HG02973 (cell line): Measurements from ENCODE around the gene LTBP1.
"Not testable (repeated sequence)": the region's sequence is repeated elsewhere in the genome, so short reads cannot be mapped to it uniquely, and the experiment has no call there.

ENCODE experiments used
- ATAC-seq: cut with Tn5 transposase; IDR thresholded peaks from one replicate; pipeline ENCODE4 v1.9.1; 2021; ENCODE audit warnings: moderate library complexity; ENCODE audit not compliant: unreplicated experiment

LTBP1 gene

DNA sequence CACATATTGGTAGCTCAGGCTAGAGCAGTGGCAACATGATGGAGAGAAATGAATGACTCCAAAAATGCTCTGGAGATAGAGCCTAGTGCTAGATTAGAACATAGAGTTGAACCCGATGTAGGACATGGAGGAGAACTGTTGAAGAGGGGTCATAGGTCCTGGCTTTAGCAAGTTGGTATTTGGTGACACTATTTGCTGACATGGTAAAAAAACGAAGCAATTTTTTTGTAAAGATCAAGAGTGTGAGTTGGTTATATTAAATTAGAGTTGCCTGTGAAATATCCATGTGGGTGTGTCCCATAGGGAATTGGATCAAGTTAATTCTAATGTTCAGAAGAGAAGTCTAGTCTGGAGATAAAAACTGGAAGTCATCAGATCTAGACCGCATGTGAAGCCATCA is 386.7 kb downstream of the LTBP1 start:
- no peak for ATAC-seq

GRCh38 chr2:33334083-33334482 is 387.3 kb downstream of the LTBP1 start:
- no peak for ATAC-seq

DNA sequence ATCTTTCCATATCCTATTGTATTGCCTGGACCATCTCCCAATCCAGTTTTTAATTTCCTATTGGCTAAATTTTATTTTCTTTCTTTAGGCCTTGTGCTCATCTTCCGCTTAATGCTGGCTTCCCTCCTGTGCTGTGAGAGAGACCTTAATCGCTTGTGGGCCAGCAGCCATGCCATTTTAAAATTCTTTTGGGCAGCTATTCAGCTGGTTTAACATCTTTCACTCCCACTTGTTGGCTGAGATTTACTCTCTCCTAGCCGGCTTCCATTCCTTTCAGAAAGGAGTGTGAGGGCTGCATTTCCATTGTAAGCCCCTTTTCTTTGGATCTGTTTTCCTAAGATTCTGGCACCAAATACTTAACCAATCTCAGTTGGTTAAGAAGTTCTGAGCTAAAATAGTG is 388.8 kb downstream of the LTBP1 start:
- ATAC-seq: no peak

DNA sequence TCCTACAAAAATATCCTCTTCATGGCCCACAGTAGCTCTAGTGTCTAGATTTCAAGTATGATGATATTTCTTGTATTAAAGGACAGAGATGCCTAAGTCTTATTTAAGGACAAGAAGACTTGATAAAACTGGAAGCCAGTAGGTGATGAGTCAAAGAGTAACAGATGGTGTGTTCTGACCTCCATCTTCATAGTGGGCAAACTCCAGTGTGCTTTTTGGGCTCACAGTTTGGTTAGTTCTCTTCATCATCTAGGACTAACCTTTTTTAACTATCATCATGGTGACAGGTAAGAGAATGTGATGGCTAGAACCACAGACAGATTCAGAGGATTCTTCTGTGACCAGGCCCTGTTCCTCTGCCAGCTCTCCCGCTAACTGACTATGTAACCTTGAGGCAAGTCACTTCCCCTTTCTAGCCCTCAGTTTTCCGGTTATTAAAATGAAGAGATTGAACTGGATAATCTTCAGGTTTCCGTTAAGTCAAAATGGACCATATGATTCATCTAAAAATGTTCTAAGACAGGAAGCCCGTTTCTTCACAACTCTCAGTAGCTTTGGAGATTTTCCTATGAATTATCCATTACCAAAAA is 389.4 kb downstream of the LTBP1 start:
- ATAC-seq: no peak

- no peak for ATAC-seq
Observed at GRCh38 chr2:33337385-33337960, 390.7 kb downstream of the LTBP1 start.

DNA sequence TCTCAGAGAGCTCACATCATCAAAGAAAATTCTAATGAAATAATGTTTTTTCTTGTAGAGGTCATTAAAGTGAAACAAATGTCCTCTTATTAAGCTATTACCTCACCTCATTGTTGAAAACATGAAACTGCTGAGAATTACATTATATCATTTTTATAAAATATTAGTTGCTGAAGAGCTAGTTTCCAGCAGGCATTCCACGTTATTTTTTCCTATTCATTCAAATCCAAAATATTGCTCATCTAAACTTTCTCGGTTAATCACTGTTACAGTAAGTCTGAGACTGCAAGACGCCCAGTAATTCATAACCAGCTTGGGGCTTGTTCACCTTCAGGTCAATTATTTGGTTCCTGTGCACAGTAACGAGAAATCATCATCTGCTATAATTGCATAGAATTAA is 391.2 kb downstream of the LTBP1 start:
- ATAC-seq: no peak

- no peak for ATAC-seq
Observed at GRCh38 chr2:33339269-33339668, 392.5 kb downstream of the LTBP1 start.

DNA sequence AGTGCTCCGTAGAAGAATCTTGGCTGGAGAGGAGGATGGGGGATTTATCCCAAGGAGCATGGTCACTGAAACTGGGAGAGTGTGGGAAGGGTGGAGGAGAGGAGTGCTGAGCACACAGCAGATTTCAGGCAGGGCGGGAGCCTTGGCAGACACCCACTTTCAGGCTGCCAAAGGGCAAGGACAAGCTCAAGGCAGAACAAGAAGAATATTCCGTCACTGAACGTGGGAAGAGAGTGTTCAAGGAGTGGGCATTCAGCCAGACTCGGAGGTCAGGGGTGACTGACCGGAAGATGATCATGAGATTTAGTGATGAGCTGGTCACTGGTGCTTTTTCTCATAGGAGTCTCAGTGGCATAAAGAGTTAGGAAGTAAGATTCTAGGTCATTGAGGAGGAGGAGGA is 393.5 kb downstream of the LTBP1 start:
- ATAC-seq: no peak

- no peak for ATAC-seq
Observed at GRCh38 chr2:33342171-33342570, 395.4 kb downstream of the LTBP1 start.

- ATAC-seq: no peak
Observed at GRCh38 chr2:33342705-33343104, 396.0 kb downstream of the LTBP1 start.

- ATAC-seq: no peak
Observed at GRCh38 chr2:33343387-33343895, 396.7 kb downstream of the LTBP1 start.

DNA sequence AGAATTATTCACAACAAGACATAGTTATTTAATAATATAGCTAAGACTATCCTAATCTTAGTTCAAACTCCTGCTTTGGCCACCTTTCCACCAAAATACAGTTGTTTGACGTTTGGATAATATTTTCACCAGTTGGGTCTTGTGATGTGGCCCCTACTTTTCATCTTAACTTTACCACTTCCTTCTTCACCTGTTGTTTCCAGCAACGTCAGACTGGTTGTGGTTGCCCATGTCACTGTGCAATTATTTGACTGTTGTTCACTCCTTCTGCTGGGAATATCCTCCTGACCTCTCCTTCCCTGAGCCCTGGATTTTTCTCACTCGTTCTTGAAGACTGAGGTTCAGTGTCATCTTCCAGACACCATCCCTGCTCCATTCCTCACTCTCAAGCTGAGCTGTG is 397.5 kb downstream of the LTBP1 start:
- ATAC-seq: no peak

DNA sequence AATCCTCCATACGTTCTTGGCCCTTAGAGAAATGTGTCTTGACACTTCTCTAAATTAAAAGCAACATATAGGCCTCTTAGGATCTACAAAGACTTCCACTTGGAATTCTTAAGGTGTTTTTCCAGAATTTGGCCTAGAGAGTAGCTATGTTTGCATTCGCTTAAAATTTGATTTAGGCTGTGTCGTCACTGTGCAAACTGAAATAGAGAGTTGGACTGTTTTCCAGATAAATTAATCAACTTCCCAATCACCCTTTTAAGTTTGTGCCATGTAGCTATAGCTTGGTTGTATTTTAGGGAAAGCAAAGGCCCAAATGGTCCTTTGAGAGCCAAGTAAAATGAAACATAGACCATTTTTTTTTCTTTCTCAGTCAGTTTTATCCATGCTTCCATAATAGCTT is 401.1 kb downstream of the LTBP1 start:
- no peak for ATAC-seq

DNA sequence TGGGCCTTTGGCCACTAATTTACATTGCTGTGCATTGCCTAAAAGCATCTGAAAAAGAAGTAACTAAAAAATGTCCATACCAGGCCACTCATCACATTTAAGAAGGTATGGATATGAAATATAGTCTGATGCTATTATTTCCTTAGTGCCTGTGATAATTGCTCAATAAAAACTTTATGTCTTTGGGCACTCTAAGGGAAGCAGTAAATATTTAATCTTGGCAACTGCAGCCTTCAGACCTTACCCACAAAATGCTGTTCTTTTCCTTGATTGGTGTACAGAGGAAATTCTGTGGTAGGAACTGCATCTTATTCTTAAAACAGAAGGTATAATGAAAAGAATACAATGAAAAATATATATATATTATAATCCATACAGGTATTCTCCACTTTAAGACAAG is 403.9 kb downstream of the LTBP1 start:
- no peak for ATAC-seq

DNA sequence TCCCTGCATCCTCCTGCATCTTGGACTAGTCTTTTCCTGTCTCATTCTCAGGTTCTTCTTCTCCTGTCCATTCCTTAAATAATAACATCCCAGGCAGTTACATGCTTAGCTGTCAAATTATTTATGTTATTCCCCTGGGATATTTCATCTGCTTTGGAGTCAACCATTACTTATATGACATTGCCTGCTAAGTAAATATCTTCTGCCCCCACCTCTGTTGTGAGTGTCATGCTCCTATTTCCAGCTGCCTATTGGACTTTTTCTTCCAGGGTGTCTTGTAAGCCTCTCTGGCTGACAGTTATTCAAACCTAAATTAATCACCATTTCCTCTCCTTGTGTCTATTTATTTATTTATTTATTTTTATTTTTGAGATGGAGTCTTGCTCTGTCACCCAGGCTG is 405.0 kb downstream of the LTBP1 start:
- ATAC-seq: no peak

GRCh38 chr2:33354981-33355380 is 408.2 kb downstream of the LTBP1 start:
- ATAC-seq: no peak

- no peak for ATAC-seq
Observed at GRCh38 chr2:33358878-33359277, 412.1 kb downstream of the LTBP1 start.

DNA sequence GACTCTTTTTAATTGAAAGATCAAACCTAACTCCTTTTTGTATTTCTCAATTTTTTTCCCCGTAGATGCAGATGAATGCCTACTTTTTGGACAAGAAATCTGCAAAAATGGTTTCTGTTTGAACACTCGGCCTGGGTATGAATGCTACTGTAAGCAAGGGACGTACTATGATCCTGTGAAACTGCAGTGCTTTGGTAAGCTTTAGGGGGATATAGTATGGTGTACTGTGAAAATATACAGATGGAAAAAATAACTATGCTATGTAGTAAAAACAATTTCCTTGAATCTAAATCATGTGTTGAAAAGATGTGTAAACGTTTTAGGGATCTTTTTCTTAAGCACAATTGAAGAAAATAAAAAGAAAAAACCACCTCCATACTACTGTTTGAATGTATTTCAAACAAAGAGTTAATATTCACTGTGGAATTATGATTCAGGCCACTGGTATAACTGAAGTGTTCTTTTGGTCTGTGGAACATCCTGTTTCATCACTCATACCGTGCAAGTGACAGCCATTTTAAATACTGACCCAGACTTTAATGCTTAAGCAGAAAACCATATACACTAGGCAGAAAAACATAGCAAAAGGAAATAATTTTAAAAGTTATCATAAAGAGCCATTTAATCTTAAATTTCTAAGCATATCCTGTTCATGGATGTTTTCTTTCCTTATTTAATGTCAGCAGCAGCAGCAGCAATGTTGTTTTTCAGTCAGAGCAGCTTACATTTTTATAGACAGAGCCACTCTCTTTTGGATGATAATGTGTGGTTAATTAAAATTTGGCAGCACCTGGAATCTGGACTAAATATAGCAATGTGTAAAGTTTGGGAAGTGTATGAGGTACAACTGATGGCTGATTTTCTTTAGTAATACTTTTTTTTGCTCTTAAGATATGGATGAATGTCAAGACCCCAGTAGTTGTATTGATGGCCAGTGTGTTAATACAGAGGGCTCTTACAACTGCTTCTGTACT is 416.9 kb downstream of the LTBP1 start:
- no peak for ATAC-seq

GRCh38 chr2:33365264-33365970 is 418.7 kb downstream of the LTBP1 start:
- ATAC-seq: no peak

- no peak for ATAC-seq
Observed at GRCh38 chr2:33366473-33366872, 419.7 kb downstream of the LTBP1 start.

GRCh38 chr2:33368524-33368923 is 421.8 kb downstream of the LTBP1 start:
- ATAC-seq: not testable (repeated sequence)
